Right lobe of liver (tissue), 4 donors: ENCODE results near the gene NRP2.

Source experiments
- CTCF ChIP-seq, 4 donors: fragments of 200-600 bp in 3 of 4; fragments of 450-650 bp in 1 of 4; IDR thresholded peaks; one replicate each; pipeline versions ENCODE4 v1.5.1 to v1.8.0; 2016 to 2022; ENCODE audit warnings: antibody characterized with exemption in 4 of 4, mild to moderate bottlenecking in 2 of 4
- POLR2A ChIP-seq: fragments of 450-650 bp; IDR thresholded peaks from one replicate; pipeline ENCODE4 v1.6.1; 2017; ENCODE audit warnings: antibody characterized with exemption, mild to moderate bottlenecking
- donor health status: DM: no; HTN: no; CAD: no.
- donor health status: DM: no; HTN: no; CAD: no.
- donor health status: DM: no; HTN: yes; CAD: no.

- no peak for TF ChIP-seq CTCF (IDR thresholded peaks at IDR 0.05)
- TF ChIP-seq POLR2A = no peak
Observed at GRCh38 chr2:205776720-205777119, 94.4 kb downstream of the NRP2 start.
